HepG2 (cell line): Measurements from ENCODE around the gene JMJD1C. TPM values are rescaled to one million over a fixed set of nuclear protein-coding genes. Genes with fewer than 3 reads are reported as not detected.
A peak's percentile ranks its signal among the peaks of the same experiment; 100 is the strongest.

ENCODE experiments used
- ATAC-seq: fragments of 200-7000 bp; cut with Tn5 transposase; 3 replicates; pipeline ENCODE4 v1.9.1; 2020; ENCODE audit warnings: mild to moderate bottlenecking, moderate library complexity
- BruUV-seq: library from RNA; stranded (reverse); fragments of 400-500 nt; replicated peaks from 2 replicates; lab custom pipeline; 2021; lab: Mats Ljungman, UMichigan
- CTCF ChIA-PET: fragments of 300-600 bp; formaldehyde crosslinking; extraction: SDS; loops from one replicate; lab custom pipeline; 2021; ENCODE audit warnings: low total read pairs, inconsistent platforms, low intra/inter-chr PET ratio; lab: Yijun Ruan, JAX
- POLR2A ChIA-PET: fragments of 350-600 bp; sonication (Branson Sonifier 250); formaldehyde crosslinking; loops from one replicate; lab custom pipeline; 2020; ENCODE audit warnings: antibody characterized with exemption, inconsistent platforms; lab: Yijun Ruan, JAX
- DNase-seq: peaks from one replicate; pipeline ENCODE4 v3.0.0-alpha.2; 2015; ENCODE audit warnings: low spot score
- FAIRE-seq: peaks from 3 replicates; lab custom pipeline; 2011; peaks lifted over from hg19 to GRCh38; lab: Jason Lieb, UNC
- H2AFZ ChIP-seq: one replicate; pipeline ENCODE4 v1.6.1; 2011; ENCODE audit warnings: low read length, inconsistent platforms
- H3K27ac ChIP-seq: fragments of 300-600 bp; 3 replicates; pipeline ENCODE4 v1.8.0; 2011; ENCODE audit warnings: mixed run types, mild to moderate bottlenecking, mixed read lengths, low read length, inconsistent platforms; ENCODE audit not compliant: insufficient read depth; ENCODE audit errors: extremely low read length
- H3K27me3 ChIP-seq, 2 experiments: fragments of 200-600 bp in 1 of 2; 2 replicates in 1 of 2; 3 replicates in 1 of 2; pipeline versions ENCODE4 v1.6.0 to v1.8.0; 2011; ENCODE audit warnings: low read length in 2 of 2, mild to moderate bottlenecking in 2 of 2, moderate library complexity in 2 of 2, inconsistent platforms in 1 of 2; ENCODE audit not compliant: insufficient read depth in 2 of 2, control insufficient read depth in 1 of 2
- H3K36me3 ChIP-seq, 2 experiments: fragments of 200-600 bp in 1 of 2; replicated peaks in 1 of 2; 2 replicates in 1 of 2; 3 replicates in 1 of 2; pipeline versions ENCODE4 v1.5.1 to v1.8.0; 2011; ENCODE audit warnings: low read length in 2 of 2, inconsistent platforms in 1 of 2; ENCODE audit not compliant: insufficient read depth in 2 of 2, control insufficient read depth in 1 of 2
- H3K4me1 ChIP-seq: 2 replicates; pipeline ENCODE4 v1.5.1; 2012; ENCODE audit warnings: low read length, inconsistent platforms; ENCODE audit not compliant: insufficient read depth
- H3K4me2 ChIP-seq: 2 replicates; pipeline ENCODE4 v1.6.0; 2011; ENCODE audit warnings: low read depth, low read length, inconsistent platforms
- H3K4me3 ChIP-seq, 3 experiments: fragments of 200-600 bp in 1 of 3; sonication (generic), shearing (Covaris generic) in 1 of 3; replicated peaks in 1 of 3; 2 replicates each; pipeline ENCODE4 v1.5.1; 2011 to 2016; ENCODE audit warnings: low read length in 3 of 3, inconsistent platforms in 2 of 3, low read depth in 2 of 3, mild to moderate bottlenecking in 2 of 3, control low read depth in 1 of 3, mixed read lengths in 1 of 3; ENCODE audit not compliant: insufficient read depth in 1 of 3
- H3K79me2 ChIP-seq: one replicate; pipeline ENCODE4 v1.6.1; 2011; ENCODE audit warnings: low read length, inconsistent platforms; ENCODE audit not compliant: insufficient read depth
- H3K9ac ChIP-seq: 2 replicates; pipeline ENCODE4 v1.6.0; 2011; ENCODE audit warnings: mild to moderate bottlenecking, low read depth, low read length, inconsistent platforms; ENCODE audit not compliant: insufficient read depth
- H3K9me3 ChIP-seq: 2 replicates; pipeline ENCODE4 v1.5.1; 2012; ENCODE audit warnings: mild to moderate bottlenecking, low read length
- H4K20me1 ChIP-seq: 2 replicates; pipeline ENCODE4 v1.6.0; 2011; ENCODE audit warnings: inconsistent platforms, mild to moderate bottlenecking, low read length, moderate library complexity; ENCODE audit not compliant: insufficient read depth
- DPF2 ChIP-seq: sonication (generic); formaldehyde crosslinking; IDR thresholded peaks from 2 replicates; pipeline ENCODE4 v1.4.0; 2020; ENCODE audit warnings: mild to moderate bottlenecking, low read depth, missing genetic modification reagents, borderline replicate concordance
- GATAD2A ChIP-seq: IDR thresholded peaks from 2 replicates; pipeline ENCODE4 v1.6.1; 2016
- MAFF ChIP-seq: IDR thresholded peaks from 2 replicates; pipeline ENCODE4 v1.6.1; 2011; ENCODE audit warnings: low read depth, low read length, improper control_type of control experiment
- MAFK ChIP-seq, 2 experiments: IDR thresholded peaks in 1 of 2; conservative IDR thresholded peaks in 1 of 2; 2 replicates each; pipeline ENCODE4 v1.6.1; 2011; ENCODE audit warnings: improper control_type of control experiment in 2 of 2, low read length in 2 of 2
- NFE2L2 ChIP-seq: fragments of 150-350 bp; IDR thresholded peaks from 2 replicates; pipeline ENCODE4 v1.6.1; 2014; ENCODE audit warnings: low read length
- SETDB1 ChIP-seq: sonication (generic); formaldehyde crosslinking; IDR thresholded peaks from 2 replicates; pipeline ENCODE4 v1.5.1; 2020; ENCODE audit warnings: missing genetic modification reagents, mild to moderate bottlenecking, borderline replicate concordance
- TMF1 ChIP-seq: sonication (generic); formaldehyde crosslinking; IDR thresholded peaks from 2 replicates; pipeline ENCODE4 v1.8.1; 2022; ENCODE audit warnings: low read depth, missing genetic modification reagents
- ZNF841 ChIP-seq: sonication (generic); formaldehyde crosslinking; IDR thresholded peaks from 2 replicates; pipeline ENCODE4 v1.8.1; 2023; ENCODE audit warnings: missing genetic modification reagents, borderline replicate concordance
- WGBS: methylation state at CpG from one replicate; pipeline ENCODE4 v1.1.6; 2017; ENCODE audit warnings: low lambda C conversion rate; 5-methylcytosine and 5-hydroxymethylcytosine counted together
- in situ Hi-C: cut with HindIII; loops from 2 replicates; pipeline ENCODE4 v1.10.0; 2017; ENCODE audit warnings: low pct_unique_long_range_greater_than_20kb; ENCODE audit not compliant: extremely low pct_ligation_motif_present
- intact Hi-C: fragments of 100-400 bp; cut with micrococcal nuclease; formaldehyde crosslinking; loops from one replicate; pipeline ENCODE4 v1.10.0; 2022; ENCODE audit not compliant: unreplicated experiment
- polyA plus RNA-seq, 8 experiments: library from polyadenylated mRNA; depleted of rRNA in 3 of 8; stranded (reverse) in 7 of 8; unstranded in 1 of 8; fragments of >200 nt; fragmentation: Illumina TruSeq in 4 of 8; extraction: Trizol in 4 of 8; gene quantifications; 2 replicates each; pipeline versions ENCODE4 v1.2.1 to v1.2.3, GENCODE V29; 2011 to 2016; ENCODE audit warnings: low read depth in 4 of 8, missing spikeins in 1 of 8, mixed read lengths in 1 of 8; ENCODE audit not compliant: insufficient read depth in 1 of 8
- total RNA-seq, 5 experiments: library from RNA; depleted of rRNA; stranded (reverse); fragments of >200 nt; fragmentation: Illumina TruSeq; extraction: Trizol; gene quantifications; 2 replicates each; pipeline ENCODE4 v1.2.3, GENCODE V29; 2016; ENCODE audit warnings: low read depth in 1 of 5

Gene JMJD1C
- total and polyA plus RNA-seq, 2 of the 13 experiments (the other 11 are each of a cell fraction or from before 2014, with no cell fraction given) = 42.3 to 42.7 TPM

DNA sequence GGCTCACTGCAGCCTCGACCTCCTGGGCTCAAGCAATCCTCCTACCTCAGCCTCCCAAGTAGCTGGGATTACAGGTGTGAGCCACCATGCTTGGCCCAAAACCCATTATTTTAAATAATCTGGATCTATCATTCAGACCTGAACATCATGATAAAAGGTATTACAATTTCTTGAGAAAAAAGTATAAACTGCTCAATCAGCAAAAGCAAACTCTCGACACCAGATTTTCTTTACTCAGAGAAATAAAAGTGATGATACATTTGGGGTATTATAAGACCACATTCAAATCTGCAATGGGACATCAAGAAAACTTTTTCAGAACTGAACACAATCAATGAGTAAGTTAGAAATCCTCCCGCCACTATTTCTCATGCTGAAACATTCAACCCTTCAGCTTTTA is 41.2 kb downstream of the JMJD1C start:
- Histone ChIP-seq H4K20me1 (peaks cover 4% of the 10 kb centered on the region; the same call in 1 of the 2 replicates), H3K4me1 (peaks cover 13% of the 10 kb centered on the region), H3K9ac (no peak overlapping the region), H3K4me3 (no peak overlapping the region), H3K36me3 (no peaks in the 10 kb centered on the region), H3K4me2 (no peak overlapping the region)
- no peak for FAIRE-seq
- no TSS peak for BruUV-seq
- intact Hi-C loops = no loop called here
- POLR2A ChIA-PET = no interaction called here
- 96% methylated on average over 3 of the region's 3 CpGs for WGBS
- CTCF ChIA-PET = no interaction called here
- TF ChIP-seq MAFF = peak; percentile 79
- TF ChIP-seq MAFK (conservative IDR thresholded peaks at IDR 0.05 in 1 of 2, IDR thresholded peaks at IDR 0.05 in 1 of 2; ENCODE audit: low read length in 2 of 2) = peak; percentile 81 to 89
- no peak for TF ChIP-seq GATAD2A (CRISPR knock-in tag)
- TF ChIP-seq DPF2 (CRISPR knock-in tag) = no peak
- TF ChIP-seq, all 625 proteins: peak for 2
- H3K27me3 ChIP-seq = no peaks in the 10 kb centered on the region
- no peak overlapping the region for H3K27ac ChIP-seq
- H3K9me3 ChIP-seq = no peaks in the 10 kb centered on the region
- DNase-seq (no peak), ATAC-seq (no peak)
- H2AFZ ChIP-seq = no peak overlapping the region
- in situ Hi-C loops = no loop called here
- H3K79me2 ChIP-seq = peaks cover 68% of the 10 kb centered on the region

DNA sequence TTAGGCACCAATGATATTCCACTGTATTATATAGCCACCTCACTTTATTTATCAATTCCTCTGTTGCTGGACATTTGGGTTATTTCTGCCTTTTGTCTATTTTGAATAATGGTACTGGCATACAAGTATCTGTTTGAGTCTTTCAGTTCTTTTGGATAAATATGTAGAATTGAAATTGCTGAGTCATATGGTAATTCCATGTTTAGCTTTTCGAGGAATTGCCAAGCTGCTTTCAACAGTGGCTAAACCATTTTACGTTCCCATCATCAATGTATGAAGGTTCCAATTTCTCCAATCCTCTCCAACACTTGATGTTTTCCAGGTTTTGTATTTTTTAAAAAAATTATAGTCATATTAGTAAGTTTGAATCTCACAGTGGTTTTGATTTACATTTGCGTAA is 42.3 kb downstream of the JMJD1C start:
- in situ Hi-C loops = no loop called here
- intact Hi-C loops = no loop called here
- ChIA-PET CTCF (no interaction called here), POLR2A (no interaction called here)
- WGBS = 94% methylated on average over 3 of the region's 3 CpGs
- DNase-seq (no peak), FAIRE-seq (no peak), ATAC-seq (no peak)
- H3K27ac ChIP-seq = no peak overlapping the region
- no peak overlapping the region for H2AFZ ChIP-seq
- no peaks in the 10 kb centered on the region for H3K36me3 ChIP-seq
- no peak overlapping the region for H3K4me3 ChIP-seq
- peak; percentile 84 for TF ChIP-seq NFE2L2
- no peak for TF ChIP-seq TMF1 (CRISPR knock-in tag)
- TF ChIP-seq SETDB1 = no peak
- TF ChIP-seq MAFK (conservative IDR thresholded peaks at IDR 0.05 in 1 of 2, IDR thresholded peaks at IDR 0.05 in 1 of 2; ENCODE audit: low read length in 2 of 2) = peak; percentile 55 to 72
- peak; percentile 45; the same call in 1 of the 2 replicates for TF ChIP-seq MAFF
- no peak for TF ChIP-seq ZNF841
- peaks cover 13% of the 10 kb centered on the region for H3K4me1 ChIP-seq
- peaks cover 60% of the 10 kb centered on the region for H3K79me2 ChIP-seq
- no peak overlapping the region for H3K9ac ChIP-seq
- H3K9me3 ChIP-seq = no peaks in the 10 kb centered on the region
- peaks cover 4% of the 10 kb centered on the region; the same call in 1 of the 2 replicates for H4K20me1 ChIP-seq
- no peak overlapping the region for H3K4me2 ChIP-seq
- no peaks in the 10 kb centered on the region for H3K27me3 ChIP-seq
- BruUV-seq = no TSS peak
